ENCODE results near the gene FOXN1.

FOXN1 gene

DNA sequence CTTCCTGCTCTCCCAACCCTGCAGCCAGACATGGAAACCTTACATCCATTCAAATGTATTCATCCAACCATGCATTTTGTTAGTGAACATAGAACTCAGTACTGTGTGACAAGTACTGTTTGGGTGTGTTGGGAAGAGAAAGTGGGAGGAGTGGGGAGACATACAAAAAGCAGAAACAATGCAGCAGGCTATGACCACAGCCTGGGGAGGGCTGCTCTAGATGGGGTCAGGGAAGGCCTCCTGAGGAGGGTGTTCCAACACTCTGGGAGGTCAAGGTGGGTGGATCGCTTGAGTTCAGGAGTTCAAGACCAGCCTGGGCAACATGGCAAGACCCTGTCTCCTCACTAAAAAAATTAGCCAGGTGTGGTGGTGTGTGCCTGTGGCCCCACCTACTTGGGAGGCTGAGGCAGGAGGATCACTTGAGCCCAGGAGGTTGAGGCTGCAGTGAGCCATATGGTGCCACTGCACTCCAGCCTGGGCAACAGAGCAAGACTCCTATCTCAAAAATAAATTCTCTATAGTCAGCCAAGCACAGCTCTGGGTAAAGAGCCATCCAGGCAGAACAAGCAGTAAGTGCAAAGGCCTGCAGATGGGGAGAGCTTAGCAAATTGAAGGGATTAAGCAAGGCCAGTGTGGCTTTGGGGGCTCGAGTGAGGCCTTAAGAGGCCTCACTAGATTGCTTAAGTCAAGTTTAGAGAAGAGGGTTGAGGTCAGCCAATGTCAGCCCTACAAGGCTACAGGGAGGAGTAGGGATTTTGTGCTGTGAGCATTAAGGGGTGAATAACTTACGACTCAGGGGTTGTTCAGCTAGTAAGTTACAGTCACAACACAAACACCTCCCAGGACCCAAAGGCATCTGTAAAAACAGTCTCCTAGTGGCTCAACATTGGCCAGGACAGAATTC, 27.2 kb upstream of the FOXN1 start:
- no peak for DNase-seq

GRCh38 chr17:28480278-28480677, 25.9 kb upstream of the FOXN1 start:
- no peak for DNase-seq

DNA sequence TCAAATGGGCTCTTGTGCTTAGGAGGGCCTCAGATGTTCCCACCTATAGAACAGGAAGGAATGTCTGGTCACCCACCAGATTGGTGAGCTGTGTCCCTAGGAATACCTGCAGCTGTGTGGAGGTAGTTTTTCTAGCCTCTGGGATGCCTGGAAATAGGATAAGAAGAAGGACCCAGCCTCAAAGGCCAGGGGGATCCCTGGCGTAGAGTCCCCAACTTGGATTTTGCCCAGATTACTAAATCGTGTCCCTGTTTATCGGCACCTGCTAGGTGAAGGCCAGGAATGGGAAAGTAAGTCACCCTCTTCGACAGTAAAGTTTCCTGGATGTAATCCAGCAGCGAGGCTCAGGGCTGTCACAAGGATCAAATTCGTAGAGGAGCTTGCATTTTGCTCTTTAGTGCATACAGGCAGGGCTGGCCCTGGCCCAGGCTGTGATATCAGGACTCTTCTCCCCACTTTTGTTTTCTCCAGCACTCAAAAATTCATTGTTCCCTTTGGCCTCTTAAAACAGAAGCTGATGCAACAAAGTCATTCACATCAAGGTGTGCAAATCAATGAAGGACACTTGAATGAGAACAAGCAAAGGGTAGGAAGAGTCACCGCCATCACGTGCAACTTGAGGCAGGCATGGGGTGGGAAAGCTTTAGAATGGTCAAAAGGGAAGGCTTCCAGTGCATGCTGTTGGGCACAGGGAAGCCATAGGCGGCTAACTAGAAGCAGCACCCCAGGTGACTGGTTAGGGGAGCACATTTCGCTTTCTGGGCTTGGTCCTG, 25.2 kb upstream of the FOXN1 start:
- no peak for DNase-seq

GRCh38 chr17:28482551-28483199, 23.5 kb upstream of the FOXN1 start:
- no peak for DNase-seq

DNA sequence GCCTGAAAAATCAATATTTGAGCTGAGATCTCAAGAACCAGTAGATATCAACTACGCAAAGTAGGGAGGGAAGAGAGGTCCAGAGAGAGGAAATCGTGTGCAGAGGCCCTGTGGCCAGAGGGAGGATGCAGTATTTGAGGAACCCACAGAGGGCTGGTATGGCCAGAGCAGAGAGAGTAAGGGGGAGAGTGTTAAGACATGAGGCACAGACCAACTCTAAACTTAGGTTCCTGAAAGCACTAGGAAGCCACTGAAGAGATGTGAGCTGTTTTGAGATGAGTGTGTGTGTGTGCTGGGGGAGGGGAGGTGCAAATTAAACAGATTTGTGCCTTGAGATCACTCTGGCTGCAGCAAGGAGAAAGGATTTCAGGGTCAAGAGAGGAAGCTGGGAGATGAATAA, 21.9 kb upstream of the FOXN1 start:
- DNase-seq, result no peak

- DNase-seq, result no peak
Observed at GRCh38 chr17:28485049-28485448, 21.1 kb upstream of the FOXN1 start.

- DNase-seq, result no peak
Observed at GRCh38 chr17:28487881-28488532, 18.1 kb upstream of the FOXN1 start.

GRCh38 chr17:28488533-28489276, 17.4 kb upstream of the FOXN1 start:
- DNase-seq, result no peak

DNA sequence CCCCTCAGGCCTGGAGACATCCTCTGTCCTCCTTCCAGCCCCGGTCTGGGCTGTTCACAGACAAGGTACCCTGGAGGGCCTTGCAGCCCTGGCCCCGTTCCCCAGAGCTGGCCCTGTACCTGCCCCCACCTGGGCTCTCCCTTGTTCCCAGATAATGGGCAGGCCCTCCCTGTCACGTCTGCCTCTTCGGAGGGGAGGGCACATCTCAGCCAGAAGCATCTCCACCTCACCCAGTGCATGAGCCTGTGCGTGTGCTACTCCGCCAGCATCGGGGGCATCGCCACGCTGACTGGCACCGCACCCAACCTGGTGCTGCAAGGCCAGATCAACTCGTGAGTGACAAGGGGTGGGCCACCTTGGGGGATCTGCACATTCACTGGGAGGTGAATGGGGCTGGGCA, 14.9 kb upstream of the FOXN1 start:
- no peak for DNase-seq

DNA sequence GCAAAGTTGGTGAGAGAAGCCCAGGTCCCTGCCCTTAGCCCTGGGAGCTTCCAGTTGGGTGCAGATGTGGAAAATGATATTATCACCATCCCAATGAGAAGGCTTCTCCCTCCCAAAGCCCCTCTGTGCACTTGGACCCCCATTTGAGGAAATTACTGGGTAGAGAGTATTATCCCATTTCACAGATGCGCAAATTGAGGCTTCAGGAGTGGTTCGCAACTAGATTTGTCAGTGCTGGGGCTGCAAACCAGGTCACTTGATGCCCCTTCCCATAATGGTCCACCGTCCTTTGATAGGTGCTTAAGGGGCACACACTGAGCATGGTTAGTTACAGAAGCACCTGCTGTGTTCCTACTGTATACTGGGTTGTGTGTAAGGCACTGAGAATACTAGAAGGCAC, 14.3 kb upstream of the FOXN1 start:
- no peak for DNase-seq

- peak; percentile 4 for DNase-seq
Observed at GRCh38 chr17:28492352-28493310, 13.5 kb upstream of the FOXN1 start.

DNA sequence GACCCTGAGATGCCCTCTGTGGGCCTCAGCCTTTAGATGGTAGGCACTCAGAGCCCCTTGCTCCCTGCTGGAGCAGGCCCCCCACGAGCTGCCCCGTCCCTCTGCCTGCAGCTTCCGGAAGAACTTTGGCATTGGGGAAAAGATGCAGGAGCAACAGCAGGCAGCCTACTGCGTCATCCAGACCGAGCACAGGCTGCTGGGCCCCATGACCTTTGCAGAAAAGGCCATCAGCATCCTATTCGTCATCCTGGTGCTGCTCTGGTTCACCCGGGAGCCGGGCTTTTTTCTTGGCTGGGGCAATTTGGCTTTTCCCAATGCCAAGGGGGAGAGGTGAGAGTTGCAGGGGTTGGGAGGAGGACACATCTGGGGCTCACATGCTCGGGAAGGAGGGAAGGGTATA, 12.7 kb upstream of the FOXN1 start:
- no peak for DNase-seq

- DNase-seq, result peak; percentile 58
Observed at GRCh38 chr17:28494445-28495188, 11.5 kb upstream of the FOXN1 start.

- DNase-seq, result no peak
Observed at GRCh38 chr17:28495635-28496034, 10.5 kb upstream of the FOXN1 start.

DNA sequence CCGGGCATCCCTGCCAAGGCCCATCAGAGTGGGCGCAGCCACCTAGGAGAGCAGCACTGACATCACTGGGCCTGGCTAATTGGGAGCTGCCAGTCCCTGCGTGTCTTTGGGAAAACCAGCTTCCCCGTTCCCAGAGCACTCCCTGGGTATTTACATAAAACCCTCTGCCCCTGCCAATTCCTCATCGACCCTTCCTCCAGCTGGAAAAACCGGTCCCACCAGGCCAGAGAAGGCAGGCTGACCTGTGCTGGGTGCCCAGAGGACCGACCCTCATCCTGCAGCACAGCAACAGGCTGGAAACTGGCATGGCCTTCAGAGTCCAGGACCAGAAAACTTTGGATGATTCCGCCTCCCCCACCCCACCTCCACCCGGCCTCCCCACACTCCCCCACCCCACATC, 8.2 kb upstream of the FOXN1 start:
- no peak for DNase-seq

DNA sequence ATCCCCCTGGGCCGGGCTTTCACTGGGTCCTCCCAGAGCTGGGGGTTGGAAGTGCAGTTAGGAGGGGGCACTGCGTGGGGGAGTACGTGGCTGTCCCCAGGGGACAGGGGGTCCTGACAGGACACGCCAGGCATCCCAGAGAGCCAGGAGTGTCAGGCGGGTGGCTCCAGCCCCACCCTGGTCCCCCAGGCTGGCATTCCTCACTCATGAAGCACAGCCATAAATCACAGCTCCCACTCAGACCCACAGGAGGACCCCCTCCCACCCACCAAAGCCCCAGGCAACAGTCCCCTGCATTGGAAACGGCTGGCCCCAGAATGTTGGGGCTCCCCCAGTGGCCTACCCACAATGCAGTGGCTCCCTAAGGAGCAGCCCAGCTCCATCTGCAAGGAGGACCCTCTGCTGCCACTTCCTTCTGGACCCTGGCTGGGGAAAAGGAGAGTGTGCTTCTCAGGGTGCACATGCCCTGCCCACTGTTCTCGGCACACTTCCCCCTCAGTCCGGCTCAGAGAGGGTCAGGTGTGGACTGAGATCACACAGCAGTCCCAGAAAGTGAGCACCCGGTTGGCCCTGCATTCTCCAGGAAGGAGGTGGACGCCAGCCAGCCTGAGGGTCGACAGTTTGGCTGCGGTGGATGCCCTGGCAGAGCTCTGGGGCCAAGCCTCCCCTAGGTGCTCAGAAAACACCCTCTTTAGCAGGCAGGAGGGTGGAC, 7.3 kb upstream of the FOXN1 start:
- no peak for DNase-seq

GRCh38 chr17:28499364-28499664, 6.8 kb upstream of the FOXN1 start:
- no peak for DNase-seq

- no peak for DNase-seq
Observed at GRCh38 chr17:28499684-28500357, 6.3 kb upstream of the FOXN1 start.

- no peak for DNase-seq
Observed at GRCh38 chr17:28500712-28501379, 5.3 kb upstream of the FOXN1 start.

All from hematopoietic multipotent progenitor cell treated with erythropoietin and hydrocortisone succinate and interleukin-3 and kit ligand, for 8 days (in vitro differentiated cells).